ENCODE results near the gene ADGRL1. TPM values are rescaled to one million over a fixed set of nuclear protein-coding genes. Genes with fewer than 3 reads are reported as not detected.
A peak's percentile ranks its signal among the peaks of the same experiment; 100 is the strongest.
"Not testable (repeated sequence)": the region's sequence is repeated elsewhere in the genome, so short reads cannot be mapped to it uniquely, and the experiment has no call there.

The ADGRL1 gene
- total RNA-seq, 1 experiment from 2014 or later, result 9.4 TPM

DNA sequence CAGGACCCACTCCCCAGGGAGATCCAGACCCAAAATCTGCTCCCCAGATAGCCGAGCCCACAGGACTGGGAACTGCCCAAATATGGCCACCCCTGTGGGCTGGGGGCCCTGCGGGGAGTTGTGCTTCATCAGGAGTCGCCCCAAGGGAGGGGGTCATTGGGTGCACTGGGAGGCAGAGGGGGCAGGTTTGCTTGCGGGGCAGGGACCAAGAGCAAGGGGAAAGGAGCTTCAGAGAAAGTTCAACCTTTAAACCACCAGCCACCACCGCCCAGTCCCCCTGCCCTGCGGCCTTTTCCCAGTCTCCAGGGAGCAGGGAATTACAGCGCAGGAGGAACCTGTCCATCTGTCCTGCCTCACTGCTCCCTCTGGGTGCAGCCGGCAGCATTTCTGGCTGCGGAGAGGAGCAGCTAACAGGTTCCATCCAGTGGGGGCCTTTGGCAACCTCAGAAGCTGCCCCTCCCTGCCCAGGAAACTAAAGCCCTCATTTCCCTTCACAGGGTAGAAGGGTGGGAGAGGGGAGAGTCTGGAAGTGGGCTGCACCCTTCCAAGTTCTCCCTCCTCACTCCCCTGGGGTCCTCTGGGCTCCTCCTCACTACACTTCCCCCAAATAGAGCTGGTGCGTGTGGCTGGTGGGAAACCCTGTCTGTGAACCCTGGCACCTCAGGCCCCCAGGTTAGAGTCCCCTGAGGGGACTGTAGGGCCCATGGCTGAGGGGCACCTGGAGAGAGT, 55.8 kb downstream of the ADGRL1 start:
- no peaks in the 10 kb centered on the region for H3K9me3 ChIP-seq (replicated peaks)
- H3K27me3 ChIP-seq, result no peaks in the 10 kb centered on the region
- H3K27ac ChIP-seq, result no peak overlapping the region
- H3K4me1 ChIP-seq, result no peaks in the 10 kb centered on the region
- DNase-seq, result peak in 1 of 2 experiments; percentile 32
- H3K4me3 ChIP-seq, result no peak overlapping the region
- H3K36me3 ChIP-seq, result no peaks in the 10 kb centered on the region

GRCh38 chr19:14149509-14149994, 56.4 kb downstream of the ADGRL1 start:
- H3K36me3 ChIP-seq, result no peaks in the 10 kb centered on the region
- H3K27me3 ChIP-seq, result no peaks in the 10 kb centered on the region
- H3K4me3 ChIP-seq, result no peak overlapping the region
- no peak for DNase-seq
- no peak overlapping the region for H3K27ac ChIP-seq
- H3K9me3 ChIP-seq (replicated peaks), result no peaks in the 10 kb centered on the region
- no peaks in the 10 kb centered on the region for H3K4me1 ChIP-seq

DNA sequence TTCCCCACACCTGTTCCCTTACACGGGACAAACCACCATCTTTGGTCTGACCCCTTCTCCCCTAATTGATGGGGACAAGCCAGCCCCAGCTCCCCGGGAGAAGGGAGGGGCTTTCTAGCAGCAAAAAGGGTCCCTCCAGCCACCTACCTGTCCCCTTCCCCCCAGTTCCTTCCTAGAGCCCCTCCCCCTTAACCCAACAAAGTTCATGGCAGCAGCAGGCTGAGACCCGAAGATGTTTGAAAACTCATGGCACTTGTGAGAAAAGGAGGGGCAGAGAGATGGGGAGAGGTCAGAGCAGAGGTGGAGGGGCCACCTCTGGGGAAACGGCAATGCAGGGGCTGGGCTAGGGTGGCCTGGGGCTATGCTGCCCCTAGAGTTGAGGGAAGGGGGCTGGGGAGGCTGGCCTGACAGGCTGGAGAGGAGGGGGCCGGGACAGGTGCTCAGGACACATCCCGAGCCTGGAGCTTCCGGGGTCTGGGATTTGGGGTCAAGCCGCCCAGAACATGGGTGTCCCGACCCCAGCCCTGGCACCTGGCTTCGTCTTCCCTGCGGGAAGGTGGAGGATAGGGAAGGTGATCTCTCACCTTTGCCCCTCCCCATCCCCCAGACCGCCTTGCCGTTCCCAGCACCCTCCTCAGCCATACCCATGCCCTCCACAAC, 57.1 kb downstream of the ADGRL1 start:
- no peak overlapping the region for H3K27ac ChIP-seq
- H3K9me3 ChIP-seq (replicated peaks), result no peaks in the 10 kb centered on the region
- no peaks in the 10 kb centered on the region for H3K4me1 ChIP-seq
- H3K27me3 ChIP-seq, result no peaks in the 10 kb centered on the region
- DNase-seq, result no peak
- H3K4me3 ChIP-seq, result no peak overlapping the region
- H3K36me3 ChIP-seq, result no peaks in the 10 kb centered on the region

- H3K9me3 ChIP-seq (replicated peaks), result no peaks in the 10 kb centered on the region
Observed at GRCh38 chr19:14147797-14148605, 58.0 kb downstream of the ADGRL1 start.

DNA sequence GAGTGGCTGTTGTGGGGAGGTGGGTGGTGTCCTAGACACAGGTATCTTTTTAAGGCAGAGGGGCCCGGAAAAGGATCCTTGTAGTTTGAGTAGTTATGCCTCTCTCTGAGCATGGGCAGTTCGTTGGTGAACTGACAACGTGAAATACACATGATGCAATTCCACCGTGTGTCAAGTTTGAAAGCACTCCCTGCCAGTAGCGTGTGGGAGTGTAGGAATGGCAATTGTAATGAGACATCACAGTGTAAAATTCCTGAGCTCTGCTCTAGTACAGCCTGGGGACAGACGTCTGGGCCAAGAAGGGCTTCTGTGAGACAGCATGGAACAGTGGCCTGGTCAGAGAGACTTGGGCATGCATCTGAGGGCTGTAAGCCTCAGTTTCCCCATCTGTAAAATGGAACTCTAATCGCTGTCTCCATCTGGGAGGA, 59.2 kb downstream of the ADGRL1 start:
- DNase-seq, result no peak
- no peaks in the 10 kb centered on the region for H3K36me3 ChIP-seq
- no peak overlapping the region for H3K27ac ChIP-seq
- no peaks in the 10 kb centered on the region for H3K9me3 ChIP-seq (replicated peaks)
- no peaks in the 10 kb centered on the region for H3K27me3 ChIP-seq
- H3K4me1 ChIP-seq, result no peaks in the 10 kb centered on the region
- H3K4me3 ChIP-seq, result no peak overlapping the region

More at GRCh38 chr19:14147797-14148605, 58.0 kb downstream of the ADGRL1 start:
- Histone ChIP-seq H3K27me3 (no peaks in the 10 kb centered on the region), H3K4me3 (no peak overlapping the region), H3K36me3 (no peaks in the 10 kb centered on the region), H3K4me1 (no peaks in the 10 kb centered on the region), H3K27ac (no peak overlapping the region)
- DNase-seq, result peak; percentile 80 to 85

DNA sequence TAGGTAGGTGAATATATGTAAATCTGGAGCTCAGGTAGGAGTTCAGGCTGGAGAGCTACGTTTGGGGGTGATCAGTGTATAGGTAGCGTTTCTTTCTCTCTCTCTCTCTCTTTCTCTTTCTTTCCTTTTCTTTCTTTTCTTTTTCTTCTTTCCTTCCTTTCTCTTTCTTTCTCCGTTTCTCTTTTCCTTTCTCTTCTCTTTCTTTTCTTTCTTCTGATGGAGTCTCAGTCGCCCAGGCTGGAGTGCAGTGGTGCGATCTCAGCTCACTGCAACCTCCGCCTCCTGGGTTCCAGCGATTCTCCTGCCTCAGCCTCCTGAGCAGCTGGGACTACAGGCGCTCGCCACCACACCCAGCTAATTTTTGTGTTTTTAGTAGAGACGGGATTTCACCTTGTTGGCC, 59.8 kb downstream of the ADGRL1 start:
- H3K27ac ChIP-seq, result not testable (repeated sequence)

DNA sequence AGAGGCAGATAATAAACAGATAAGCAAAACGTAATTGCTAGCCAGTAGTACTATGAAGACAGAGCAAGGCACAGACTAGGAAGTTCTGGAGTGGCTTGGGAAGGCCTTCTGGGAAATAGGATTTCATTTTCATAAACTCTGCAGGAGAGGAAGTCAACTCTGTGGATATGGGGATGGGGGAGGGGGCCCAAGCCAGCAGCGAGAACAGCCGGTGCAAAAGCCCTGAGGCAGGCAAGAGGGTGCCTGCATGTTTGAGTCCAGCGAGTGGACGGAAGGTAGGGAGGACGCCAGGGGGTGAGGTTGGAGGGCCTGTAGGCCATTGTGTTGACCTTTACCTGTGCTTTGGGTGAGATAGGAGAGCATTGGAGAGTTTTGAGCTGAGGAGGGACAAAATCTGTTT, 60.6 kb downstream of the ADGRL1 start:
- Histone ChIP-seq H3K4me3 (no peak overlapping the region), H3K9me3 (replicated peaks) (no peaks in the 10 kb centered on the region), H3K27ac (no peak overlapping the region), H3K4me1 (no peaks in the 10 kb centered on the region), H3K36me3 (no peaks in the 10 kb centered on the region), H3K27me3 (no peaks in the 10 kb centered on the region)
- DNase-seq, result no peak

More for the DNA sequence above, 59.8 kb downstream of the ADGRL1 start:
- not testable (repeated sequence) for H3K27me3 ChIP-seq; H3K9me3 ChIP-seq (replicated peaks); H3K4me3 ChIP-seq; DNase-seq; H3K4me1 ChIP-seq; H3K36me3 ChIP-seq

DNA sequence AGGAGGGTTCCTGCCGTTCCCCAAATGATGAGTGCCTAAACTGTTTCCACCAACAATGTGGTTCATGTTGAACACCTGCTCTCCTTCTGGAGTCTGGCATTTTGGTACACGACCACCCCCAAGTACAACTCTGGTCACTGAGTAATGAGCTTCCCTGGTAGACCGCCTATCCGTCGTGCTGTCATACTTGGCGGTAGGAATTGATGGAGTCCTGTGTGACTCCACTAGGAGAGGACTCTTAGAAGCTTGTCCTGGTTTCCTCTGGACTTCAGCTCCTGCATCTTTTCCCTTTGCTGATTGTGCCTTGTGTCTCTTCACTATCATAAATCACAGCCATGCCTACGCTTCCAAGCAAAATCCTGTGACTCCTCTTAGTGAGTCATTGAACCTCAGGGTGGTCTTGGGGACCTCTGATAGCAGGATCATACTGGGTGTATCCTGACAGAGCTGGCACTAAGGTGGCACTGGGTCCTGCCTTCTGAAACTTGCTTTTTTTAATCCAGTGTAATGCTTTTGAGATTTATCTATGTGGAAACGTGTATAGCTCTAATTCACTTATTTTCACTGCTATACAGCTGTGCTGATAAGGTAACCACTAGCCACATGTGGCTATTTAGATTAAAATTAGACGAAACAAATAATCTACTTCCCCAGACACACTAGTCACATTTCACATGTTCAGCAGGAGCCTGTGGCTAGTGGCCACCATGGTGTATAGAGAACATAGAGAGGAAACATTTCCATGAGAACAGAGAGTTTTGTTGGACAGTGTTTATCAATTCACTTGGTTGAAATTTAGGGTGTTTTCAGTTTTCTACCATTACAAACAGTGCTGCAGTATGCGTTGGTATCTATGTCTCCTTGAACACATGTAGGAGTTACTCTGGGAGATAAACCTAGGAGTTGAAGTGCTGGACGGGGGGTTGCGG, 63.4 kb downstream of the ADGRL1 start:
- H3K27me3 ChIP-seq, result no peaks in the 10 kb centered on the region
- H3K36me3 ChIP-seq, result no peaks in the 10 kb centered on the region
- no peak for DNase-seq
- no peak overlapping the region for H3K27ac ChIP-seq
- peaks cover 8% of the 10 kb centered on the region for H3K4me1 ChIP-seq
- H3K9me3 ChIP-seq (replicated peaks), result no peaks in the 10 kb centered on the region
- H3K4me3 ChIP-seq, result no peak overlapping the region

DNA sequence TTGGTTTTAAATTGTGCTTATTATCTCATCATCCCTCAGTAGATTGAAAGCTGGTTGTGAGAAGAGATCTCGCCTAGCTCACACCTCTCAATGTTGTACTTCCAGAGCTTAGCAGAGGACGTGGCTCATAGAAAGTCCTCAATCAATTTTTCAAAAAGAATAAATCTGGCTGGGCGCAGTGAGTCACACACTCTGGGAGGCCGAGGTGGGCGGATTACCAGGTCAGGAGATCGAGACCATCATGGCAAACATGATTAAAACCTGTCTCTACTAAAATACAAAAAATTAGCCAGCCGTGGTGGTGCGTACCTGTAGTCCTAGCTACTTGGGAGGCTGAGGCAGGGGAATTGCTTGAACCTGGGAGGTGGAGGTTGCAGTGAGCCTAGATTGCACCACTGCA, 64.9 kb downstream of the ADGRL1 start:
- peaks cover 8% of the 10 kb centered on the region for H3K4me1 ChIP-seq
- no peak overlapping the region for H3K27ac ChIP-seq
- H3K27me3 ChIP-seq, result no peaks in the 10 kb centered on the region
- no peak overlapping the region for H3K4me3 ChIP-seq
- H3K9me3 ChIP-seq (replicated peaks), result no peaks in the 10 kb centered on the region
- no peak for DNase-seq
- no peaks in the 10 kb centered on the region for H3K36me3 ChIP-seq

DNA sequence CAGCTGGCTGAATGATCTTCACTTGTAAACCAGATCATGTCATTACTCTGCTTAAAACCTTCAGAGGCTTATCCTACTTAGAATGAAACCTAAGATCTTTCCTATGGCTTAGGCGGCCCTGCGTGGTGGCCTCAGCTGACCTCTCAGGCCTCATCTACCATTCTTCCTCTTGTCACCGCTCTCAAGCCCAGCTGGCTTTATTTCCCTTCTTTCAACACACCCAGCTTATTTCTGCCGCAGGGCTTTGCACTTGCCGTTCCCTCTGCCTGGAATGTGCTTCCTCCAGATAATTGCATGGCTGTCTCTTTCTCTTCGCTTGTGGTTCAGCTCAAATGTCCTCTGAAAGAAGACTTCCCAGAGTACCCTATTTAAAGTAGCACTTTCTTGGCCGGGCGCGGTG, 66.0 kb downstream of the ADGRL1 start:
- Histone ChIP-seq H3K4me3 (no peak overlapping the region), H3K27me3 (no peaks in the 10 kb centered on the region), H3K9me3 (replicated peaks) (no peaks in the 10 kb centered on the region), H3K36me3 (no peaks in the 10 kb centered on the region), H3K27ac (peak overlapping the region; percentile 1; the same call in 1 of the 2 replicates), H3K4me1 (peaks cover 8% of the 10 kb centered on the region)
- peak; percentile 94 to 97 for DNase-seq

DNA sequence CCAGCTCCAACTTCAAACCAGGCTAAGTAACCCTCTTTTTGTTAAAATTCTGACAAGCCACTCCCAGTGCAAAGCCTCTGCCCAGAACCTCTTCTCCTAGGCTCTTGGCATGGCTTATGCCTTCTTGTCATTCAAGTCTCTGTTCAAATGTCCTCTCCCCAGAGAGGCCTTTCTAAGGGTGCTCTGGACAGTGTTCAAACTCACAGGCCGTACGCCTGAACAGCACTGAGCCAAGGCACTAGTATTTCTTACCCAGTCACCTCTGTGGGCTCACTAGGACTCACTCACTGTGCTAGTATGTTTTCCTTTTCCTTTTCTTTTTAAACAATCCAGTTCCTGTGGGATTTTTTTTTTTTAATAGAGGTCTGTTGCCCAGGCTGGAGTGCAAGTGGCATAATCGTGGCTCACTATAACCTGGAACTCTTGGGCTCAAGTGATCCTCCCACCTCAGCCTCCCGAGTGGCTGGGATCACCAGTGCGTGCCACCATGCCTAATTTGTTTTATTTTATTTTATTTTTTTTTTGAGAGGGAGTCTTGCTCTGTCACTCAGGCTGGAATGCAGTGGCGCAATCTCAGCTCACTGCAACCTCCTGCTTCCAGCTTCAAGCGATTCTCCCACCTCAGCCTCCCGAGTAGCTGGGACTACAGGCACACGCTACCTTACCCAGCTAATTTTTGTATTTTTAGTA, 67.2 kb downstream of the ADGRL1 start:
- Histone ChIP-seq H3K4me1 (peaks cover 8% of the 10 kb centered on the region), H3K4me3 (no peak overlapping the region), H3K27ac (no peak overlapping the region), H3K27me3 (no peaks in the 10 kb centered on the region), H3K9me3 (replicated peaks) (no peaks in the 10 kb centered on the region), H3K36me3 (peaks cover 6% of the 10 kb centered on the region; the same call in 1 of the 2 replicates)
- no peak for DNase-seq

GRCh38 chr19:14136509-14137281, 69.3 kb downstream of the ADGRL1 start, which contains the start of gene ASF1B:
Gene ASF1B, minus strand, starts transcription at chr19:14136589. Its CDS starts 133 bp downstream, at chr19:14136456.
- H3K9me3 ChIP-seq (replicated peaks), result no peaks in the 10 kb centered on the region
- H3K27ac ChIP-seq, result peak within 1 kb of the TSS; percentile 70
- H3K4me3 ChIP-seq, result peak within 1 kb of the TSS; percentile 86
- peaks cover 8% of the 10 kb centered on the region for H3K4me1 ChIP-seq
- DNase-seq, result peak; percentile 100
- no peaks in the 10 kb centered on the region for H3K27me3 ChIP-seq
- peaks cover 14% of the 10 kb centered on the region for H3K36me3 ChIP-seq

GRCh38 chr19:14135985-14136508, 69.9 kb downstream of the ADGRL1 start:
- H3K27me3 ChIP-seq, result no peaks in the 10 kb centered on the region
- H3K4me1 ChIP-seq, result peaks cover 8% of the 10 kb centered on the region
- H3K9me3 ChIP-seq (replicated peaks), result no peaks in the 10 kb centered on the region
- H3K36me3 ChIP-seq, result peaks cover 14% of the 10 kb centered on the region
- peak overlapping the region; percentile 55 for H3K27ac ChIP-seq
- H3K4me3 ChIP-seq, result peak overlapping the region; percentile 86
- no peak for DNase-seq

Data from SJCRH30 (cell line).